ENCODE measurements around the gene ADAM15. TPM values are rescaled to one million over a fixed set of nuclear protein-coding genes. Genes with fewer than 3 reads are reported as not detected.

Gene ADAM15
- polyA plus RNA-seq, 1 of the 3 experiments (the other 2 are of a cell fraction) = 60.1 TPM

DNA sequence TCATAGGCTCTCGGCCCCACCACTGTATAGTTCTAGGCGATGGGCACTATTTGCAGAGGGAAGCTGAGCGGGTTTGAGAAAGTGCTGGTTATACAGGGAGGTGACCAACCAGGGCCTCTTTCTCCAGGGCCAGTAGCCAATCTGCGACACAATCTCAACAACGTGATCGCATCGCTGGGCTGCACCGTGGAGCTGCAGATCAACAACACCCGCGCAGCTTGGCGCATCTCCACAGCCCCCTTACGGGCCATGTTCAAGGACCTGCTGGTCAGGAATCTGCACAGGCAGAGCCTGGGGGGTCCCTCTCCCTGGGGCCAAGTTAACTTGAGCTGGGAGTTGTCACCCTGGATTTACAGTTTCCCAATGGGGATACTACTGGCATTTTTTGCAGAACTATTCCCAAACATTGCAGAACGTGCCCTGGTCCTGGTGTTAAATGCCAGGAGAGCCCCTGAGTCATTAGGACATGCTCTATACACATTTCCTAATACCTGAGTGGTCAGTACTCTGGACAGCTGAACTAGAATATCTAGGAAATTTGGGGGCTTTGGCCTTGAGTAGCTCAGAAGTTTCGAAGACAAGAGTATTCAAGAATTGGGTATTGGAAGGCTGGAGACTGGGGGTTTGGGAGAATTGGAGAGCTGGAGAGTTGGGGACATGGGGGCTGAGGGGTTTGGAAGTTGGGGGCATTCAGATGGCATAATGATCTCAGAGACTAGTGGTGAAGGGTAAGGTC lies 10.6 kb upstream of the ADAM15 start:
- ChIA-PET POLR2A (no interaction called here), CTCF (interaction anchor here (0.9 to 26.0 kb wide), 9 partner anchors 10 to 86 kb away, joined by 3 to 573 read pairs (median 4); partner anchors contain the start of genes ADAM15, EFNA3, EFNA4 and ZBTB7B)
- H3K27me3 ChIP-seq (ENCODE audit: insufficient read depth) = no peaks in the 10 kb centered on the region
- no peak overlapping the region for H2AFZ ChIP-seq (ENCODE audit: low read depth)
- no peaks in the 10 kb centered on the region for H3K9me2 ChIP-seq
- no peak overlapping the region for H3K27ac ChIP-seq (ENCODE audit: low read depth in 2 of 2, low read length in 1 of 2)
- H4K20me1 ChIP-seq (ENCODE audit: insufficient read depth) = no peaks in the 10 kb centered on the region
- no peak overlapping the region for H3K4me2 ChIP-seq
- no peaks in the 10 kb centered on the region for H3K79me2 ChIP-seq (ENCODE audit: insufficient read depth)
- no peaks in the 10 kb centered on the region for H3K36me3 ChIP-seq (replicated peaks in 1 of 2; ENCODE audit: control insufficient read depth in 1 of 2, insufficient read depth in 2 of 2, low read length in 1 of 2)
- 75% methylated on average over 10 of the region's 14 CpGs for WGBS (ENCODE audit: low lambda C conversion rate)
- no peak overlapping the region for H3K4me3 ChIP-seq (ENCODE audit: low read depth in 2 of 2, low read length in 1 of 2)
- no peak for DNase-seq
- TF ChIP-seq, protein P1, sequence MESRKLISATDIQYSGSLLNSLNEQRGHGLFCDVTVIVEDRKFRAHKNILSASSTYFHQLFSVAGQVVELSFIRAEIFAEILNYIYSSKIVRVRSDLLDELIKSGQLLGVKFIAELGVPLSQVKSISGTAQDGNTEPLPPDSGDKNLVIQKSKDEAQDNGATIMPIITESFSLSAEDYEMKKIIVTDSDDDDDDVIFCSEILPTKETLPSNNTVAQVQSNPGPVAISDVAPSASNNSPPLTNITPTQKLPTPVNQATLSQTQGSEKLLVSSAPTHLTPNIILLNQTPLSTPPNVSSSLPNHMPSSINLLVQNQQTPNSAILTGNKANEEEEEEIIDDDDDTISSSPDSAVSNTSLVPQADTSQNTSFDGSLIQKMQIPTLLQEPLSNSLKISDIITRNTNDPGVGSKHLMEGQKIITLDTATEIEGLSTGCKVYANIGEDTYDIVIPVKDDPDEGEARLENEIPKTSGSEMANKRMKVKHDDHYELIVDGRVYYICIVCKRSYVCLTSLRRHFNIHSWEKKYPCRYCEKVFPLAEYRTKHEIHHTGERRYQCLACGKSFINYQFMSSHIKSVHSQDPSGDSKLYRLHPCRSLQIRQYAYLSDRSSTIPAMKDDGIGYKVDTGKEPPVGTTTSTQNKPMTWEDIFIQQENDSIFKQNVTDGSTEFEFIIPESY (IDR thresholded peaks at IDR 0.05; ENCODE audit: borderline replicate concordance, low read depth) = no peak
- TF ChIP-seq MXI1 (IDR thresholded peaks at IDR 0.05; ENCODE audit: low read depth, low read length) (no peak), FOXM1 (IDR thresholded peaks at IDR 0.05; ENCODE audit: low read depth) (no peak), TAF1 (IDR thresholded peaks at IDR 0.05; ENCODE audit: borderline replicate concordance, low read depth, low read length) (no peak), POLR2AphosphoS5 (IDR thresholded peaks at IDR 0.05; ENCODE audit: low read depth, low read length) (no peak), SMC3 (IDR thresholded peaks at IDR 0.05; ENCODE audit: low read depth, low read length) (no peak), RXRA (IDR thresholded peaks at IDR 0.05; ENCODE audit: borderline replicate concordance, low read depth) (no peak)
- TF ChIP-seq, protein P2, sequence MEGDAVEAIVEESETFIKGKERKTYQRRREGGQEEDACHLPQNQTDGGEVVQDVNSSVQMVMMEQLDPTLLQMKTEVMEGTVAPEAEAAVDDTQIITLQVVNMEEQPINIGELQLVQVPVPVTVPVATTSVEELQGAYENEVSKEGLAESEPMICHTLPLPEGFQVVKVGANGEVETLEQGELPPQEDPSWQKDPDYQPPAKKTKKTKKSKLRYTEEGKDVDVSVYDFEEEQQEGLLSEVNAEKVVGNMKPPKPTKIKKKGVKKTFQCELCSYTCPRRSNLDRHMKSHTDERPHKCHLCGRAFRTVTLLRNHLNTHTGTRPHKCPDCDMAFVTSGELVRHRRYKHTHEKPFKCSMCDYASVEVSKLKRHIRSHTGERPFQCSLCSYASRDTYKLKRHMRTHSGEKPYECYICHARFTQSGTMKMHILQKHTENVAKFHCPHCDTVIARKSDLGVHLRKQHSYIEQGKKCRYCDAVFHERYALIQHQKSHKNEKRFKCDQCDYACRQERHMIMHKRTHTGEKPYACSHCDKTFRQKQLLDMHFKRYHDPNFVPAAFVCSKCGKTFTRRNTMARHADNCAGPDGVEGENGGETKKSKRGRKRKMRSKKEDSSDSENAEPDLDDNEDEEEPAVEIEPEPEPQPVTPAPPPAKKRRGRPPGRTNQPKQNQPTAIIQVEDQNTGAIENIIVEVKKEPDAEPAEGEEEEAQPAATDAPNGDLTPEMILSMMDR (IDR thresholded peaks at IDR 0.05) = no peak
- no peak overlapping the region for H3K9ac ChIP-seq
- H3K9me3 ChIP-seq = no peaks in the 10 kb centered on the region
- H3F3A ChIP-seq (replicated peaks; ENCODE audit: insufficient read depth) = no peaks in the 10 kb centered on the region
- H3K4me1 ChIP-seq (ENCODE audit: control insufficient read depth in 1 of 2, insufficient read depth in 2 of 2, low read depth in 1 of 2, low read length in 1 of 2) = peaks cover 6 to 7% of the 10 kb centered on the region in 2 experiments; a peak in 1 of 4 replicates

DNA sequence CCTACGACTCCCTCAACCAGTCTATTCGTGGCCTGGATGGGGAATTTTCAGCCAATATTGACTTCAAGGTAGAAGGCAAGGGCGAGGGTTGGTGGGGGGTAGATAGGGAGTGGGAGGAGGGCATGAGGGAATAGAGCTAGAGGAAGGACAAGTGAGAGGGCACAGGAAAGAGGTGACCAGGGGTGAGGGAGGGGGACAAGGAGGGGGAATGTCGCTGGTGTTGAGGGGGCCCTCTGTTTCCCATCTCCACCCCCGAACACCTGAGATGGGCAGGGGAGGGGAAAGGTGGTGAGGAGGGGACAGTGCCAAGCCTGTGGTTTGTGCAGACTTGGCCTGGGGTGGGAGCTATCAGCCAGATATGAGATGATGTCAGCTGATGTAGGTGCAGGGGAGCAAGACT lies 8.3 kb upstream of the ADAM15 start:
- CTCF ChIA-PET = interaction anchor here (1.0 to 26.0 kb wide), 7 partner anchors 8 to 125 kb away, joined by 3 to 573 read pairs (median 25); partner anchors contain the start of genes ADAM15, EFNA3 and EFNA4
- no peak for DNase-seq

More for the DNA sequence above, 8.3 kb upstream of the ADAM15 start:
- Histone ChIP-seq H3K9ac (no peak overlapping the region), H3K4me1 (ENCODE audit: control insufficient read depth in 1 of 2, insufficient read depth in 2 of 2, low read depth in 1 of 2, low read length in 1 of 2) (peaks cover 7 to 12% of the 10 kb centered on the region in 2 experiments; a peak in 1 of 4 replicates), H3K36me3 (replicated peaks in 1 of 2; ENCODE audit: control insufficient read depth in 1 of 2, insufficient read depth in 2 of 2, low read length in 1 of 2) (no peaks in the 10 kb centered on the region), H3K27me3 (ENCODE audit: insufficient read depth) (no peaks in the 10 kb centered on the region), H3K27ac (ENCODE audit: low read depth in 2 of 2, low read length in 1 of 2) (no peak overlapping the region), H3K79me2 (ENCODE audit: insufficient read depth) (no peaks in the 10 kb centered on the region), H4K20me1 (ENCODE audit: insufficient read depth) (no peaks in the 10 kb centered on the region), H2AFZ (ENCODE audit: low read depth) (no peak overlapping the region), H3K9me3 (no peaks in the 10 kb centered on the region), H3F3A (replicated peaks; ENCODE audit: insufficient read depth) (no peaks in the 10 kb centered on the region), H3K4me3 (ENCODE audit: low read depth in 2 of 2, low read length in 1 of 2) (no peak overlapping the region), H3K4me2 (no peak overlapping the region), H3K9me2 (no peaks in the 10 kb centered on the region)
- POLR2A ChIA-PET = interaction anchor here (1.7 kb wide), 1 partner anchor 39 kb away, joined by 5 read pairs; no protein-coding TSS in a partner anchor
- 63% methylated on average over 5 of the region's 5 CpGs for WGBS (ENCODE audit: low lambda C conversion rate)
- TF ChIP-seq EZH2phosphoT487 (IDR thresholded peaks at IDR 0.05; ENCODE audit: borderline replicate concordance, low read depth) = no peak

Measured in SK-N-SH (cell line).